NCI-H510A treated with DMSO at 0.1 percent for 48 hours (cell line): ENCODE results near the gene FAHD2A.
A peak's percentile ranks its signal among the peaks of the same experiment; 100 is the strongest.
"Not testable (repeated sequence)": the region's sequence is repeated elsewhere in the genome, so short reads cannot be mapped to it uniquely, and the experiment has no call there.

Experiments used
- DNase-seq: peaks from one replicate; lab custom pipeline; 2025; lab: John Stamatoyannopoulos, UW

FAHD2A gene, protein sequence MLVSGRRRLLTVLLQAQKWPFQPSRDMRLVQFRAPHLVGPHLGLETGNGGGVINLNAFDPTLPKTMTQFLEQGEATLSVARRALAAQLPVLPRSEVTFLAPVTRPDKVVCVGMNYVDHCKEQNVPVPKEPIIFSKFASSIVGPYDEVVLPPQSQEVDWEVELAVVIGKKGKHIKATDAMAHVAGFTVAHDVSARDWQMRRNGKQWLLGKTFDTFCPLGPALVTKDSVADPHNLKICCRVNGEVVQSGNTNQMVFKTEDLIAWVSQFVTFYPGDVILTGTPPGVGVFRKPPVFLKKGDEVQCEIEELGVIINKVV

GRCh38 chr2:95402370-95403203, at the start of gene FAHD2A:
TSS of gene FAHD2A (plus strand) at chr2:95402708. CDS start at chr2:95405559, 2,851 bp downstream.
- peak; percentile 89 for DNase-seq

DNA sequence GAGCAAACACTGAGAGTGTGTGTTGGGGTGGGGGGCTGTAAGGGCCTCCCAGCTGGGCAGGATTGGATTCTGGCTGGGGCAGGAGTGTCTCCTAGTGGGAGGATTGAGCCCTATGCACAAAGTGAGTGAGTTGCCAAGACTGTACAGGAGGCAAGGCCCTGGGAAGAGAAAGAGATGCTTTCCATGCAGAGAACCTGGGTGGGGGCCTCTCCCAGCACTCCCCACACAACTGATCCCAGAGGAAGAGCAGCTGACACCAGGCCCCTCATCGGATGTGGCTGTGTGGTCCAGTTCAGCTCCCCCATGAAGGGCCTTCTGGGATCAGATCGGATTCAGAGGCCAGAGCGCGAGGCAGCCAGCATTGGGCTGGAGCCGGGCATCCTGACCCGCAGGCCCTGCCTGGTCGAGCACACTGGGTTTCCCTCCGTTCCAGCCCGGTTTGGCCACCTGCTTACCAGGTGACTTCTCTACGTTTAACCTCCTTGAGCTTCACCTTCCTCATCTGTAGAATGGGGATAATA, 49.4 kb upstream of the FAHD2A start:
- no peak for DNase-seq

DNA sequence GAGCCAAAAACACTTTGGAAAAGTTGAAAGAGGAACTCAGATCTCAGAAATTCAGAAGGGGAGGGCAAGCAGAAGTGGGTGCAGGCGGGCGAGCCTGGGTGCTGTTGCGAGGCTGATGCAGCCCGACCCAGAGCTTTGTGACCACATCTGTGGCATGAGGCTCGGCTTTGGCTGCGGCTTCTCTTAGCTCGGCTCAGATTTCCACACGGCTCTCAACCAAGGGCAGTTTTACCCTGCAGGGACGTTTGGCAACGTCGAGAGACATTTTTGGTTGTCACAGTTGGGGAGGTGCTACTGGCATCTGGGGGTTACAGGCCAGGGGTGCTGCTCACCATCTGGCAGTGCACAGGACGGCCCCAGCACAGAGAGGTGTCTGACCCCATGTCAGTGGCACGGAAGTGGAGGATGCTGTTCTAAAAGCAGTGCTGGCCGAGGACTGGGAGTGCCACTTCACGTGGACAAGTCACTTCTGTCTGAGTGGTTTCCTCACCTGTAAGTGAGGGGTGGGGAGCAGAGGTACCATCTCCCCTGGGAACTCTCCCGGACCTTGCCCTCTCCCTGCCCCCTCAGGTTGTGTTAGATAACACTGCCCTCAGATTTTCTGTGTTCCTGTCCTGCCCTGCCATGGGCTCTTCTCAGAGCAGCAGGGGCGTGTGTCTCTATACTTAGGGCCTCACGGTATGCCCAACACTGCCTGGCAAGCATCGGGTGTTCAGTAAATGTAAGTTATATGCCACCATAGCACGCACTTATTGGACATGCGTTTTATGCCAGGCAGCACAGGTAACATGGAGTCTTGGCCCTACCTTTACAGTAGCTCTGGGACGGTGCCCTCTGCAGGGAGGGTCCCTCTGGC, 48.7 kb upstream of the FAHD2A start:
- DNase-seq, result no peak

GRCh38 chr2:95354469-95354901, 48.0 kb upstream of the FAHD2A start:
- no peak for DNase-seq

GRCh38 chr2:95354925-95355324, 47.6 kb upstream of the FAHD2A start:
- no peak for DNase-seq

- DNase-seq, result not testable (repeated sequence)
These were observed 47.0 kb upstream of the FAHD2A start for GRCh38 chr2:95355486-95355885.

DNA sequence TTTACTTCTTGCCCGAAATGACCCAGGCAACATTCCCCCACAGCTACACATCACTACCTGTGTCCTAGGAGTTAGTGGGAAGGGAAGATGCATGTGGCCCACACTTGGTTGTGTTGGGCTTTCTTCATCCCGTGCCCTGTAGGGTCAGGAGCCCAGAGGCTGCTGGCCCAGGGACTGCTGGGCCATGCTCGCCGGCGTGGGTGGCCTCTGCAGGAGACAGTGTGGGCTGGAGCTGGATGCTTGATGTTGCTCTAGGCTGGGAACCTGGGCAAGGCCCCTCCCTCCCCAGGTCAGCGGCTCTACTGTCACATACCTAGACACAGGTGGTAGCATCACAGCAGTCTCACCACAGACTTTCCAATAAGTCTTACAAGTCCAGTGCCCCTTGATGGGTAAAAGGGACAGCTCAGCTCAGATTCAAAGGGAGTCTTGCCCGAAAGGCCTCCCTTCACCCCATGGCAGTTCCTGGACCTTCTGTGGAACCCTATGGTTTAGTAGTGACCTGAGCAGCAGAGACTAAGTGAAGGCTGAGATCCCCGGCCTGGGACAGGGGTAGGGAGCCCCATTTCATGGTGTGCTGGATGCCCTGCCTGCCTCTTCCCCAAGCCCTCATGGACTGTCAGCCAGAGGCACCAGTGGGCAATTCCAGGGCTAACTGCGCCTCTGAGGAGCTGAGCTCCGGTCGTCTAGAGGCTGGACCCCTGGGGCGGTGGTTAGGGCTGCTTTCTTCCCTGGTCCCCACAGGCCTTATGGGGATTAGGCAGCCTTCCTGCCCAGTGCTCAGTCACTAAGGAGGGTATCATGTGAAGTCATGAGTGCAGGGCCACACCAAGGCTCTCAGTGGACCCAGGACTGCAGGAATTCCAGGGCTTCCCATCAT, 45.4 kb upstream of the FAHD2A start:
- DNase-seq, result no peak

GRCh38 chr2:95357717-95358280, 44.7 kb upstream of the FAHD2A start:
- no peak for DNase-seq

DNA sequence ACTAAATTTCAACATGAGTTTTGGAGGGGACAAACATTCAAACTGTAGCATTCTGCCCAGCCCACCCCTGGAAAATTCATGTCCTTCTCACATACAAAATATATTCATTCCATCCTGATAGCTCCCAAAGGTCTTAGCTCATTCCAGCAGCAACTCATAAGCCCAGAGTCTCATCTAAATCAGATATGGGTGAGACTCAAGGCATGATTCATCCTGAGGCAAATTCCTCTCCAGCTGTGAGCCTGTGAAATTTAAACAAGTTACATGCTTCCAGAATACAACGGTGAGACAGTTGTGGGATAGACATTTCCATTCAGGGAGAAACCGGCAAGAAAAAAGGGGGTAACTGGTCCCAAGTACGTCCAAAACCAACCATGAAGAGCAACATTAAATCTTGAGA, 43.5 kb upstream of the FAHD2A start:
- no peak for DNase-seq

- no peak for DNase-seq
These were observed 43.0 kb upstream of the FAHD2A start for GRCh38 chr2:95359501-95359930.

GRCh38 chr2:95361216-95361980, 41.1 kb upstream of the FAHD2A start:
- DNase-seq, result no peak

DNA sequence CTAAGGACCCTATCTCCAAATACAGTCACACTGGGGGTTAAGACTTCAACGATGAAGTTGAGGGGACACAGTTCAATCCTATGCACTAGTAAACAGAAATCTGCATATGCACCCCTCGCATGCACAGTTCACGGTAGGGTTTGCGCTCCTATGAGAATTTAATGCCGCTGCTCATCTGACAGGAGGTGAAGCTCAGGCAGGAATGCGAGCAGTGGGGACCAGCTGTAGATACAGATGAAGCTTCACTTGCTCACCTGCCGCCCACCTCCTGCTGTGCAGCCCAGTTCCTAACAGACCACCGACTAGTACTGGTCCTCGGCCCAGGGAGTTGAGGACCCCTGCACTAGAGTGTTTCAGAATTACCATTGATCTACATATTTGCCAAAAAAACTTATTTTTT, 40.0 kb upstream of the FAHD2A start:
- no peak for DNase-seq

GRCh38 chr2:95366514-95366913, 36.0 kb upstream of the FAHD2A start:
- DNase-seq, result no peak

- DNase-seq, result no peak
These were observed 30.2 kb upstream of the FAHD2A start for GRCh38 chr2:95372216-95372829.

DNA sequence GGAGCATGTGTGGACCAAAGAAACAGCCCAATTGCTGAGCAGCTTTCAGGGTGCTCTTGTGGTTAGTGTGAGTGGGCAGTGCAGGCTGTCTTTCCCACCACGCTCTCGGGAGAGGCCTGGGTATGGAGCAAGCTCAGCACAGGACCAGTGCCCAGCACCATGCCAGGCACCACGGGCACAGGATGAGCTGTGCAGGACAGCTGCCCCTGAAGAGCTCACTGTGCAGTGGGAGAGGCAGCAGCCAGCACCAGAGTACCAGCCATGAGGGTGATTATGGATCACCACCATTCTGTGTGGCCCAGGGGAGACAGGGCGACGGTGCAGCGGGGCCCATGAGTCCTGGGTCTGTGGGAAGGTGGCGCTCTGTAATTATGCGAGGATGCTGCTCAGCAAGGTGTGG, 29.7 kb upstream of the FAHD2A start:
- DNase-seq, result no peak

GRCh38 chr2:95374029-95374428, 28.5 kb upstream of the FAHD2A start:
- DNase-seq, result no peak

DNA sequence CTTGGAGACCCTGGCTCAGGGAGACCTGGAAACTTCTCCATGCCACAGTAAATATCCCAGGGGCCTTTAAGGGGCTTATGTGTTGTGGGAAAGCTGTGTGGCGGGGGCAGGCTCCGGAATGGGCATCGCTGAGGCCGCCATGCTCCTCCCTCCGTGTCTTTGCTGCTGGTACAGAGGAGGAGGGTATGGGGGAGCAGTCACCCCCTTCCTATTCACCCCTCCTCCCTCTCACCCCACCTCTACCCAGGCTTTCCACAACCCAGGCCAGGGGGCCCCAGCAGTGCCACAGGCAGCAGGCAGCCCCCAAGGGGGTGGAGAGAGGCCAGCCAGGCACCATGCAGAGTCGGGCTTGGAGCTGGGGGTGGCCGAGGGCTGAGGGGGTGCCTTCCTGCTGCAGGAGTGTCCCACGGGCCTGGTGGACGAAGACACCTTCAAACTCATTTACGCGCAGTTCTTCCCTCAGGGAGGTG, 28.0 kb upstream of the FAHD2A start:
- no peak for DNase-seq

- no peak for DNase-seq
These were observed 27.5 kb upstream of the FAHD2A start for GRCh38 chr2:95374921-95375471.

DNA sequence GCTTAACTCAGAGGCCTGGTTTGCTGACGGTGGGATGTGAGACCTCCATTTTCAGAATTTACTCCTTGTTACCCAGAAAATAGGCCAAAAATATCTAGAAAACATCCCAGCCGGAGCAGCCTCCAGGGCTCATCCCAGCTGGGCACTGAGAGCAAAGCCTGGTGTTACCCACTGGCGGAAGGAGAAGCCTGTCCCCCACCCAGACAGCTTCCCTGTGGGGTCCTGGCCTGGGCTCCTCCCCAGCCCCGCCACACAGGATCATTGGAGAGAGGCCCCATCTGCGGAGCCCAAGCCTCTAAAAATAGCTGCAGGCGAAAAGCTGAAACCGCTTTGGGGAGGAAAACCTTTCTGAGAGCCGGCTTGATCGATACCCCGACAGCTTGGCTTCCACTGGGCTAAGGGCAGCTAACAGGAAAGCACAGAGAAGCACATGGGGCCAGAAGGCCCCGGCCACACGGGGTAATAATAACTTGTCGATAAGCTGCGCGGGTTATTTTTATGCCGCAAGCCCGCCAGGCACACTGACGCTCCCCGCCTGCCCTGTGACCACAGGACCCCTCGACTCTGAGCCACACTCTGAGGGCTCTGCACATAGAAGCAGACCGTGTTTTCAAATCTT, 26.9 kb upstream of the FAHD2A start:
- no peak for DNase-seq
